Ureter (tissue), 1 donor: ENCODE results near the gene RPRD1A. TPM values are rescaled to one million over a fixed set of nuclear protein-coding genes. Genes with fewer than 3 reads are reported as not detected.
"Not testable (repeated sequence)": the region's sequence is repeated elsewhere in the genome, so short reads cannot be mapped to it uniquely, and the experiment has no call there.

ENCODE experiments used
- DNase-seq: peaks from one replicate; pipeline ENCODE4 v3.0.0-alpha.2; 2020; ENCODE audit warnings: low spot score
- total RNA-seq: library from RNA; stranded (reverse); gene quantifications from one replicate; pipeline ENCODE4 v1.2.4, GENCODE V29; 2023
- donor health status: DM: yes; HTN: yes; CAD: no.

Gene RPRD1A
- total RNA-seq, 1 donor from 2014 or later, result 72.2 TPM

- DNase-seq, result no peak
Observed at GRCh38 chr18:36078751-36079529, 11.6 kb upstream of the RPRD1A start.

GRCh38 chr18:36077764-36078163, 10.4 kb upstream of the RPRD1A start:
- not testable (repeated sequence) for DNase-seq

GRCh38 chr18:36075862-36076587, 8.7 kb upstream of the RPRD1A start:
- DNase-seq, result no peak

- no peak for DNase-seq
Observed at GRCh38 chr18:36074435-36074834, 7.1 kb upstream of the RPRD1A start.

GRCh38 chr18:36073676-36074075, 6.3 kb upstream of the RPRD1A start:
- DNase-seq, result no peak

GRCh38 chr18:36072406-36072805, 5.0 kb upstream of the RPRD1A start:
- not testable (repeated sequence) for DNase-seq

- no peak for DNase-seq
Observed at GRCh38 chr18:36066686-36067054, 689 bp downstream of the RPRD1A start.

- no peak for DNase-seq
Observed at GRCh38 chr18:36066001-36066400, 1.4 kb downstream of the RPRD1A start.

GRCh38 chr18:36064809-36065079, 2.6 kb downstream of the RPRD1A start:
- not testable (repeated sequence) for DNase-seq

- DNase-seq, result no peak
Observed at GRCh38 chr18:36064027-36064808, 3.1 kb downstream of the RPRD1A start.

- no peak for DNase-seq
Observed at GRCh38 chr18:36058674-36059073, 8.7 kb downstream of the RPRD1A start.

- DNase-seq, result no peak
Observed at GRCh38 chr18:36051760-36052159, 15.6 kb downstream of the RPRD1A start.

- no peak for DNase-seq
Observed at GRCh38 chr18:36050479-36050878, 16.9 kb downstream of the RPRD1A start.

GRCh38 chr18:36047521-36047920, 19.8 kb downstream of the RPRD1A start:
- no peak for DNase-seq

GRCh38 chr18:36046898-36047297, 20.5 kb downstream of the RPRD1A start:
- no peak for DNase-seq

- no peak for DNase-seq
Observed at GRCh38 chr18:36045241-36045991, 21.9 kb downstream of the RPRD1A start.

- no peak for DNase-seq
Observed at GRCh38 chr18:36043153-36043552, 24.2 kb downstream of the RPRD1A start.

- no peak for DNase-seq
Observed at GRCh38 chr18:36041146-36041545, 26.2 kb downstream of the RPRD1A start.

GRCh38 chr18:36038102-36038663, 29.2 kb downstream of the RPRD1A start:
- no peak for DNase-seq

- DNase-seq, result no peak
Observed at GRCh38 chr18:36035253-36035652, 32.1 kb downstream of the RPRD1A start.

- DNase-seq, result no peak
Observed at GRCh38 chr18:36034299-36034895, 33.0 kb downstream of the RPRD1A start.
